Neural progenitor cell (in vitro differentiated cells): ENCODE data around the gene ATXN7. TPM values are rescaled to one million over a fixed set of nuclear protein-coding genes. Genes with fewer than 3 reads are reported as not detected.
A peak's percentile ranks its signal among the peaks of the same experiment; 100 is the strongest.

Source experiments
- DNase-seq: peaks from one replicate; pipeline ENCODE4 v3.0.0-alpha.2; 2016; ENCODE audit warnings: low spot score
- H2AFZ ChIP-seq: fragments of 200-600 bp; sonication (generic); replicated peaks from 2 replicates; pipeline ENCODE4 v1.6.1; 2016; ENCODE audit warnings: antibody characterized with exemption
- H3F3A ChIP-seq: fragments of 200-600 bp; sonication (generic); 2 replicates; pipeline ENCODE4 v1.6.1; 2016; ENCODE audit warnings: antibody characterized with exemption, low read depth
- H3K27ac ChIP-seq: fragments of 200-600 bp; sonication (generic); 2 replicates; pipeline ENCODE4 v1.5.1; 2016; ENCODE audit warnings: mild to moderate bottlenecking
- H3K27me3 ChIP-seq: fragments of 200-600 bp; sonication (generic); 2 replicates; pipeline ENCODE4 v1.6.1; 2016; ENCODE audit warnings: mild to moderate bottlenecking, moderate library complexity
- H3K36me3 ChIP-seq: fragments of 200-600 bp; sonication (generic); 2 replicates; pipeline ENCODE4 v1.5.1; 2016
- H3K4me1 ChIP-seq: fragments of 200-600 bp; sonication (generic); 2 replicates; pipeline ENCODE4 v1.6.1; 2016; ENCODE audit warnings: mixed run types
- H3K4me2 ChIP-seq: fragments of 200-600 bp; sonication (generic); 2 replicates; pipeline ENCODE4 v1.6.1; 2016
- H3K4me3 ChIP-seq: fragments of 200-600 bp; sonication (generic); 2 replicates; pipeline ENCODE4 v1.5.1; 2016
- H3K79me2 ChIP-seq: fragments of 200-600 bp; sonication (generic); 2 replicates; pipeline ENCODE4 v1.6.1; 2016; ENCODE audit warnings: low read depth
- H3K9ac ChIP-seq: fragments of 200-600 bp; sonication (generic); 2 replicates; pipeline ENCODE4 v1.6.1; 2016
- H3K9me3 ChIP-seq: fragments of 200-600 bp; sonication (generic); 2 replicates; pipeline ENCODE4 v1.5.1; 2016; ENCODE audit warnings: low read depth
- H4K20me1 ChIP-seq: fragments of 200-600 bp; sonication (generic); 2 replicates; pipeline ENCODE4 v1.6.1; 2016; ENCODE audit warnings: low read depth
- H3K27ac Mint-ChIP-seq: 3 replicates; pipeline ENCODE4 v1.8.0; 2021; ENCODE audit warnings: mixed read lengths
- H3K27me3 Mint-ChIP-seq: 2 replicates; pipeline ENCODE4 v1.8.0; 2022; ENCODE audit warnings: low read depth, mild to moderate bottlenecking, inconsistent platforms, moderate library complexity, mixed read lengths; ENCODE audit not compliant: insufficient read depth
- H3K36me3 Mint-ChIP-seq: 3 replicates; pipeline ENCODE4 v1.8.0; 2021; ENCODE audit warnings: mixed read lengths
- H3K4me1 Mint-ChIP-seq: 3 replicates; pipeline ENCODE4 v1.8.0; 2021; ENCODE audit warnings: mixed read lengths
- H3K4me3 Mint-ChIP-seq: 3 replicates; pipeline ENCODE4 v1.8.0; 2021; ENCODE audit warnings: mild to moderate bottlenecking, moderate library complexity, mixed read lengths
- H3K9me3 Mint-ChIP-seq: 3 replicates; pipeline ENCODE4 v1.8.0; 2020; ENCODE audit warnings: mixed read lengths
- EZH2 ChIP-seq: fragments of 200-600 bp; sonication (generic); IDR thresholded peaks from 2 replicates; pipeline ENCODE4 v1.6.1; 2017; ENCODE audit warnings: antibody characterized with exemption, mild to moderate bottlenecking, moderate library complexity
- EZH2phosphoT487 ChIP-seq: fragments of 200-600 bp; sonication (generic); IDR thresholded peaks from 2 replicates; pipeline ENCODE4 v1.6.1; 2017; ENCODE audit warnings: antibody characterized with exemption
- total RNA-seq: library from RNA; depleted of rRNA; stranded (reverse); fragments of >200 nt; gene quantifications from 2 replicates; pipeline ENCODE4 v1.2.3, GENCODE V29; 2015; ENCODE audit warnings: low replicate concordance
- TF ChIP-seq, protein P1 (sequence below): fragments of 200-600 bp; sonication (generic); IDR thresholded peaks from 2 replicates; pipeline ENCODE4 v1.5.1; 2017; ENCODE audit warnings: antibody characterized with exemption, mild to moderate bottlenecking

Gene ATXN7
- total RNA-seq, 1 donor from 2014 or later = 30.4 TPM

DNA sequence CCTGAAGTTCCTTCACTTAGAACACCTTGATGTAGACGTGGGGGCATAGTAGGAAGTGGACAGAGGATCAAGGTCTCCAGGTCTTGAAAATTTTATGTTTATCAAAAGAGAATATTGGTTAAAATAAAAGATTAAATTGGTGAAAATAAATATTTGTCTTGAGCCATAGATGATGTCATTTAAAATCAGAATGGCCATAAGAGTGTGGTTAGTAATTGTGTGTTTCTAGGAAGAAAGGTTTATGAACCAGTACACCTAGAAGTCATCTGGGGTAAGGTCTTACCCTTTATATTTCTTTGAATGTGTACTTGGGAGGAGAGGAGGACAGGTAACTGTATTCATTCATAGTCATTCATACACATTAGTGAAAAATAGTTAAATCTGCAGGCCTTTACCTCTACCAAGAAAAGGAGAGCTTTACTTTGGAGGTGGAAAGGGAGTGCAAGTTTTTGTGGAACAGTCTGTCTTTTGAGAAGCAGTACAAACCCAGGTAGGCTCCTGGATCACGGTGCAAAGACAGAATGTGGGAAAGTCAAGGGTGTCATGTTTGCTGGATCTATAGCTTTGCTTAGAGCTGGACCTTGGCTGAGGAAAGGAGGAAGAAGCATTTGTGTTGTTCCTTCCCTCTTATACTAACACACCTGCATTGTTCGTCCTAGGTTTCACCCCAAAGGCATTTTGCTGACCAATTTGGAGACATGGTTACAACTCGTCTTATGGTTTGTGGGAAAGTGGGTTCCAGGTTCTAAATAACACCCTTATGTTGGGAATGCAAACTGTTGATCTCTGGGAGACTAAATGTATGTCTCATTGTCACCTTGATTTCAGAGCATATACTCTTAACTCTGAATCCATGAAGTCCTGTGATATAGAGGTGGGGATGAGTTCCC lies 42.3 kb downstream of the ATXN7 start:
- H3K4me3 Mint-ChIP-seq = no peak overlapping the region
- H3K79me2 ChIP-seq = peaks cover 27% of the 10 kb centered on the region

DNA sequence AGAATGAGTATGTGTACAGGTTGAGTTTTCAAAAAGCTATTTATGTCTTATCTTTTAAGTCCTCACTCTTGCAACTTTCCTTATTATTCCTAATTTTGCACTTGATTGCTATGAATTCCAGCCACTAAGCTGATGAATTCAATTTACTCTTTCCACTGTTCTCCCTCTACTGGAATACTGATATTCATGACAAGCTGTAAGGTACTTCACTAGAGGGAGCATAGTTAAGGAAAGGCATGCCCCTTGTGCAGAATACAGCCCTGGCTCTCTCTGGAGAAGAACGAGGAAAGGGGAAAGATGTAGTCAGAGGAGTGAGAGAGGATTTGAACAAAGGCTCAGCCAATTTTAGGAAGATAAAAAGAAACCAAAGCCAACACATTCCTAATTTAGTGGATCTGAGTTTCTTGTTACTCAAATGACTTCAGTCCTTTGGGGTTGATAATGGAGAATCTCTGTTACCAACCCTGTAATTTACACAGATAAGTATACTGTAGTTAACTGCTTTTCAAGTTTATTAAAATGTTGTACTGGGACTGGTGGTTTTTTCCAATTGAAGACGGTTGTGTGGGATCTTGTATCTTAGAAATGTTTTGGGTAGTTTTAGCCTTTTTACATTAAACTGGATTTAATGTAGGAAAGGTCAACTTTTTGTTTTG lies 44.5 kb downstream of the ATXN7 start:
- H3K27ac Mint-ChIP-seq = no peak overlapping the region
- no peak overlapping the region for H3K4me3 Mint-ChIP-seq
- H3K79me2 ChIP-seq = peaks cover 23% of the 10 kb centered on the region

More for the DNA sequence above, 42.3 kb downstream of the ATXN7 start:
- Histone ChIP-seq H3K27ac (no peak overlapping the region), H3K4me3 (no peak overlapping the region), H2AFZ (no peak overlapping the region), H3F3A (peaks cover 21% of the 10 kb centered on the region), H3K9ac (no peak overlapping the region), H4K20me1 (peaks cover 12% of the 10 kb centered on the region), H3K36me3 (no peaks in the 10 kb centered on the region), H3K9me3 (no peaks in the 10 kb centered on the region), H3K4me1 (peaks cover 9% of the 10 kb centered on the region), H3K4me2 (no peak overlapping the region), H3K27me3 (no peaks in the 10 kb centered on the region)
- Mint-ChIP-seq H3K27ac (no peak overlapping the region), H3K36me3 (peaks cover 4% of the 10 kb centered on the region), H3K4me1 (peaks cover 5% of the 10 kb centered on the region), H3K27me3 (no peaks in the 10 kb centered on the region), H3K9me3 (no peaks in the 10 kb centered on the region)
- TF ChIP-seq EZH2phosphoT487 = no peak
- TF ChIP-seq EZH2 = no peak
- TF ChIP-seq, protein P1, sequence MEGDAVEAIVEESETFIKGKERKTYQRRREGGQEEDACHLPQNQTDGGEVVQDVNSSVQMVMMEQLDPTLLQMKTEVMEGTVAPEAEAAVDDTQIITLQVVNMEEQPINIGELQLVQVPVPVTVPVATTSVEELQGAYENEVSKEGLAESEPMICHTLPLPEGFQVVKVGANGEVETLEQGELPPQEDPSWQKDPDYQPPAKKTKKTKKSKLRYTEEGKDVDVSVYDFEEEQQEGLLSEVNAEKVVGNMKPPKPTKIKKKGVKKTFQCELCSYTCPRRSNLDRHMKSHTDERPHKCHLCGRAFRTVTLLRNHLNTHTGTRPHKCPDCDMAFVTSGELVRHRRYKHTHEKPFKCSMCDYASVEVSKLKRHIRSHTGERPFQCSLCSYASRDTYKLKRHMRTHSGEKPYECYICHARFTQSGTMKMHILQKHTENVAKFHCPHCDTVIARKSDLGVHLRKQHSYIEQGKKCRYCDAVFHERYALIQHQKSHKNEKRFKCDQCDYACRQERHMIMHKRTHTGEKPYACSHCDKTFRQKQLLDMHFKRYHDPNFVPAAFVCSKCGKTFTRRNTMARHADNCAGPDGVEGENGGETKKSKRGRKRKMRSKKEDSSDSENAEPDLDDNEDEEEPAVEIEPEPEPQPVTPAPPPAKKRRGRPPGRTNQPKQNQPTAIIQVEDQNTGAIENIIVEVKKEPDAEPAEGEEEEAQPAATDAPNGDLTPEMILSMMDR = no peak
- no peak for DNase-seq

DNA sequence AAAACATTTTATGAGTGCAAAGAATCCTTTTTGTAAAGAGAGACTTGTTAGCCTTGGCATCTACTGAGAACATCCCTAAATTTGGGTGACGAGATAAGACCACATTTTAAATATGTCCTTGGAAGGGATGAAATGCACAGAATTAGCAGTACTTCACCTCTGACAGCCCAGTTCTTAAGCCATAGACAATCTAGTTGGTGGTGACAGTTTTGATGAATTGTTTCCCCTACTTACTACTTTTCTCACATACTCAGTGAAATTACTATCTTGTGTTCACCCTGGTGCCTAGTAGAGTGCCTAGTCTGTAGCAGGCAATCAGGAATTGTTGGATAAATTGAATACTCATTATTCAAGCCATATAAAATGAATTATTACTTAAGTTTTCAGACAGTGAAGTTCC lies 45.1 kb downstream of the ATXN7 start:
- H3K36me3 Mint-ChIP-seq = peaks cover 2% of the 10 kb centered on the region
- no peaks in the 10 kb centered on the region for H3K9me3 Mint-ChIP-seq
- H3K4me1 Mint-ChIP-seq = peaks cover 21% of the 10 kb centered on the region
- no peak overlapping the region for H3K4me2 ChIP-seq
- no peak overlapping the region for H2AFZ ChIP-seq
- no peak overlapping the region for H3K9ac ChIP-seq
- H3F3A ChIP-seq = peaks cover 47% of the 10 kb centered on the region
- TF ChIP-seq EZH2 = no peak
- TF ChIP-seq, protein P1 = no peak
- no peak for TF ChIP-seq EZH2phosphoT487
- H3K27me3 ChIP-seq = no peaks in the 10 kb centered on the region
- DNase-seq = no peak
- H4K20me1 ChIP-seq = peaks cover 28% of the 10 kb centered on the region
- H3K27ac ChIP-seq = no peak overlapping the region
- H3K9me3 ChIP-seq = no peaks in the 10 kb centered on the region
- no peak overlapping the region for H3K4me3 Mint-ChIP-seq
- no peak overlapping the region for H3K4me3 ChIP-seq
- H3K79me2 ChIP-seq = peaks cover 26% of the 10 kb centered on the region
- H3K4me1 ChIP-seq = peaks cover 16% of the 10 kb centered on the region
- H3K27ac Mint-ChIP-seq = no peak overlapping the region
- H3K36me3 ChIP-seq = no peaks in the 10 kb centered on the region
- H3K27me3 Mint-ChIP-seq = no peaks in the 10 kb centered on the region

More for the DNA sequence above, 44.5 kb downstream of the ATXN7 start:
- Histone ChIP-seq H2AFZ (no peak overlapping the region), H3K9me3 (no peaks in the 10 kb centered on the region), H3F3A (peaks cover 42% of the 10 kb centered on the region), H3K4me2 (no peak overlapping the region), H4K20me1 (peaks cover 23% of the 10 kb centered on the region), H3K9ac (no peak overlapping the region), H3K27ac (no peak overlapping the region), H3K36me3 (no peaks in the 10 kb centered on the region), H3K4me1 (peaks cover 16% of the 10 kb centered on the region), H3K27me3 (no peaks in the 10 kb centered on the region), H3K4me3 (no peak overlapping the region)
- Mint-ChIP-seq H3K36me3 (peaks cover 2% of the 10 kb centered on the region), H3K27me3 (no peaks in the 10 kb centered on the region), H3K4me1 (peaks cover 15% of the 10 kb centered on the region), H3K9me3 (no peaks in the 10 kb centered on the region)
- TF ChIP-seq, protein P1 = peak; percentile 30
- TF ChIP-seq EZH2phosphoT487 = no peak
- no peak for TF ChIP-seq EZH2
- DNase-seq = peak; percentile 16
